ENCODE data around the gene MYO18B.

MYO18B gene

GRCh38 chr22:25712661-25713400, 29.2 kb upstream of the MYO18B start:
- no peak for DNase-seq

- DNase-seq: no peak
Measured at GRCh38 chr22:25714070-25714469, 27.9 kb upstream of the MYO18B start.

GRCh38 chr22:25714739-25715138, 27.2 kb upstream of the MYO18B start:
- no peak for DNase-seq

- no peak for DNase-seq
Measured at GRCh38 chr22:25716637-25717036, 25.4 kb upstream of the MYO18B start.

GRCh38 chr22:25718135-25718840, 23.7 kb upstream of the MYO18B start:
- no peak for DNase-seq

GRCh38 chr22:25722223-25722622, 19.8 kb upstream of the MYO18B start:
- no peak for DNase-seq

GRCh38 chr22:25722626-25723025, 19.4 kb upstream of the MYO18B start:
- no peak for DNase-seq

GRCh38 chr22:25726241-25726640, 15.7 kb upstream of the MYO18B start:
- DNase-seq: no peak

- no peak for DNase-seq
Measured at GRCh38 chr22:25728071-25728470, 13.9 kb upstream of the MYO18B start.

- DNase-seq: no peak
Measured at GRCh38 chr22:25729016-25729995, 12.7 kb upstream of the MYO18B start.

GRCh38 chr22:25735650-25736049, 6.3 kb upstream of the MYO18B start:
- no peak for DNase-seq

GRCh38 chr22:25736378-25737011, 5.5 kb upstream of the MYO18B start:
- no peak for DNase-seq

- no peak for DNase-seq
Measured at GRCh38 chr22:25739659-25740344, 2.2 kb upstream of the MYO18B start.

GRCh38 chr22:25742918-25743708, 1.1 kb downstream of the MYO18B start:
- DNase-seq: no peak

- DNase-seq: no peak
Measured at GRCh38 chr22:25744694-25745093, 2.7 kb downstream of the MYO18B start.

GRCh38 chr22:25745341-25746011, 3.5 kb downstream of the MYO18B start:
- DNase-seq: no peak

- DNase-seq: no peak
Measured at GRCh38 chr22:25746012-25746373, 4.0 kb downstream of the MYO18B start.

GRCh38 chr22:25747245-25747944, 5.4 kb downstream of the MYO18B start:
- DNase-seq: peak in 1 of 2 experiments; percentile 37

- DNase-seq: no peak
Measured at GRCh38 chr22:25748140-25748539, 6.2 kb downstream of the MYO18B start.

GRCh38 chr22:25748704-25749103, 6.7 kb downstream of the MYO18B start:
- no peak for DNase-seq
